ENCODE results near the gene TOPBP1.

The TOPBP1 gene

GRCh38 chr3:133607816-133608215, 53.9 kb downstream of the TOPBP1 start:
- Histone ChIP-seq H3K36me3 (ENCODE audit: control insufficient read depth, insufficient read depth, low read length) (peaks cover 78% of the 10 kb centered on the region), H3K27ac (ENCODE audit: low read depth, low read length, severe bottlenecking) (no peak overlapping the region), H3K4me1 (ENCODE audit: control insufficient read depth, insufficient read depth, low read length, poor library complexity, severe bottlenecking) (no peaks in the 10 kb centered on the region), H3K4me3 (ENCODE audit: extremely low read depth, insufficient read depth, low read length, poor library complexity, severe bottlenecking) (no peak overlapping the region), H3K9me3 (ENCODE audit: control insufficient read depth, low read length) (no peaks in the 10 kb centered on the region)
- 100% methylated on average over 1 of the region's 1 CpG for WGBS, 2 experiments (ENCODE audit: insufficient coverage in 2 of 2)

- Histone ChIP-seq H3K4me1 (ENCODE audit: control insufficient read depth, insufficient read depth, low read length, poor library complexity, severe bottlenecking) (no peaks in the 10 kb centered on the region), H3K36me3 (ENCODE audit: control insufficient read depth, insufficient read depth, low read length) (peaks cover 80% of the 10 kb centered on the region), H3K4me3 (ENCODE audit: extremely low read depth, insufficient read depth, low read length, poor library complexity, severe bottlenecking) (no peak overlapping the region), H3K27ac (ENCODE audit: low read depth, low read length, severe bottlenecking) (no peak overlapping the region), H3K9me3 (ENCODE audit: control insufficient read depth, low read length) (no peaks in the 10 kb centered on the region)
- WGBS, 2 experiments (ENCODE audit: insufficient coverage in 2 of 2): 100% methylated on average over 1 of the region's 4 CpGs; no CpG with 5 or more reads in 1 of the 2 experiments
These were observed 54.8 kb downstream of the TOPBP1 start for GRCh38 chr3:133606902-133607301.

- WGBS, 2 experiments (ENCODE audit: insufficient coverage in 2 of 2): no CpG with 5 or more reads among the region's 1 CpG
- H3K36me3 ChIP-seq (ENCODE audit: control insufficient read depth, insufficient read depth, low read length): peaks cover 80% of the 10 kb centered on the region
- H3K4me1 ChIP-seq (ENCODE audit: control insufficient read depth, insufficient read depth, low read length, poor library complexity, severe bottlenecking): no peaks in the 10 kb centered on the region
- H3K27ac ChIP-seq (ENCODE audit: low read depth, low read length, severe bottlenecking): no peak overlapping the region
- H3K4me3 ChIP-seq (ENCODE audit: extremely low read depth, insufficient read depth, low read length, poor library complexity, severe bottlenecking): no peak overlapping the region
- H3K9me3 ChIP-seq (ENCODE audit: control insufficient read depth, low read length): no peaks in the 10 kb centered on the region
These were observed 55.4 kb downstream of the TOPBP1 start for GRCh38 chr3:133606342-133606741.

- H3K27ac ChIP-seq (ENCODE audit: low read depth, low read length, severe bottlenecking): no peak overlapping the region
- no peaks in the 10 kb centered on the region for H3K4me1 ChIP-seq (ENCODE audit: control insufficient read depth, insufficient read depth, low read length, poor library complexity, severe bottlenecking)
- peaks cover 31% of the 10 kb centered on the region for H3K36me3 ChIP-seq (ENCODE audit: control insufficient read depth, insufficient read depth, low read length)
- no peak overlapping the region for H3K4me3 ChIP-seq (ENCODE audit: extremely low read depth, insufficient read depth, low read length, poor library complexity, severe bottlenecking)
- WGBS, 2 experiments (ENCODE audit: insufficient coverage in 2 of 2): no CpG with 5 or more reads among the region's 1 CpG
- H3K9me3 ChIP-seq (ENCODE audit: control insufficient read depth, low read length): no peaks in the 10 kb centered on the region
These were observed 61.1 kb downstream of the TOPBP1 start for GRCh38 chr3:133600572-133601081.

GRCh38 chr3:133599280-133599679, 62.5 kb downstream of the TOPBP1 start:
- Histone ChIP-seq H3K36me3 (ENCODE audit: control insufficient read depth, insufficient read depth, low read length) (peaks cover 21% of the 10 kb centered on the region), H3K9me3 (ENCODE audit: control insufficient read depth, low read length) (no peaks in the 10 kb centered on the region), H3K4me1 (ENCODE audit: control insufficient read depth, insufficient read depth, low read length, poor library complexity, severe bottlenecking) (no peaks in the 10 kb centered on the region), H3K27ac (ENCODE audit: low read depth, low read length, severe bottlenecking) (no peak overlapping the region), H3K4me3 (ENCODE audit: extremely low read depth, insufficient read depth, low read length, poor library complexity, severe bottlenecking) (no peak overlapping the region)
- WGBS, 2 experiments (ENCODE audit: insufficient coverage in 2 of 2): 100% methylated on average over 1 of the region's 2 CpGs; no CpG with 5 or more reads in 1 of the 2 experiments

GRCh38 chr3:133598405-133598804, 63.3 kb downstream of the TOPBP1 start:
- no peak overlapping the region for H3K4me3 ChIP-seq (ENCODE audit: extremely low read depth, insufficient read depth, low read length, poor library complexity, severe bottlenecking)
- H3K27ac ChIP-seq (ENCODE audit: low read depth, low read length, severe bottlenecking): no peak overlapping the region
- H3K4me1 ChIP-seq (ENCODE audit: control insufficient read depth, insufficient read depth, low read length, poor library complexity, severe bottlenecking): no peaks in the 10 kb centered on the region
- H3K36me3 ChIP-seq (ENCODE audit: control insufficient read depth, insufficient read depth, low read length): peaks cover 17% of the 10 kb centered on the region
- no peaks in the 10 kb centered on the region for H3K9me3 ChIP-seq (ENCODE audit: control insufficient read depth, low read length)
- no CpG with 5 or more reads among the region's 3 CpGs for WGBS, 2 experiments (ENCODE audit: insufficient coverage in 2 of 2)

- no peaks in the 10 kb centered on the region for H3K9me3 ChIP-seq (ENCODE audit: control insufficient read depth, low read length)
- H3K4me3 ChIP-seq (ENCODE audit: extremely low read depth, insufficient read depth, low read length, poor library complexity, severe bottlenecking): no peak overlapping the region
- H3K36me3 ChIP-seq (ENCODE audit: control insufficient read depth, insufficient read depth, low read length): no peaks in the 10 kb centered on the region
- no peak overlapping the region for H3K27ac ChIP-seq (ENCODE audit: low read depth, low read length, severe bottlenecking)
- 78 to 100% methylated on average over 1 of the region's 1 CpG for WGBS, 2 experiments (ENCODE audit: insufficient coverage in 2 of 2)
- H3K4me1 ChIP-seq (ENCODE audit: control insufficient read depth, insufficient read depth, low read length, poor library complexity, severe bottlenecking): peaks cover 8% of the 10 kb centered on the region
These were observed 66.4 kb downstream of the TOPBP1 start for GRCh38 chr3:133595341-133595740.

GRCh38 chr3:133593243-133593642, 68.5 kb downstream of the TOPBP1 start:
- Histone ChIP-seq H3K27ac (ENCODE audit: low read depth, low read length, severe bottlenecking) (no peak overlapping the region), H3K36me3 (ENCODE audit: control insufficient read depth, insufficient read depth, low read length) (peaks cover 19% of the 10 kb centered on the region), H3K9me3 (ENCODE audit: control insufficient read depth, low read length) (no peaks in the 10 kb centered on the region), H3K4me1 (ENCODE audit: control insufficient read depth, insufficient read depth, low read length, poor library complexity, severe bottlenecking) (peaks cover 8% of the 10 kb centered on the region), H3K4me3 (ENCODE audit: extremely low read depth, insufficient read depth, low read length, poor library complexity, severe bottlenecking) (no peak overlapping the region)
- 84 to 100% methylated on average over 2 of the region's 2 CpGs for WGBS, 2 experiments (ENCODE audit: insufficient coverage in 2 of 2)

GRCh38 chr3:133592843-133593242, 68.9 kb downstream of the TOPBP1 start:
- Histone ChIP-seq H3K4me1 (ENCODE audit: control insufficient read depth, insufficient read depth, low read length, poor library complexity, severe bottlenecking) (peaks cover 8% of the 10 kb centered on the region), H3K36me3 (ENCODE audit: control insufficient read depth, insufficient read depth, low read length) (peaks cover 23% of the 10 kb centered on the region), H3K9me3 (ENCODE audit: control insufficient read depth, low read length) (no peaks in the 10 kb centered on the region), H3K27ac (ENCODE audit: low read depth, low read length, severe bottlenecking) (no peak overlapping the region), H3K4me3 (ENCODE audit: extremely low read depth, insufficient read depth, low read length, poor library complexity, severe bottlenecking) (no peak overlapping the region)
- WGBS, 2 experiments (ENCODE audit: insufficient coverage in 2 of 2): 100% methylated on average over 1 of the region's 5 CpGs; no CpG with 5 or more reads in 1 of the 2 experiments

GRCh38 chr3:133591271-133591742, 70.4 kb downstream of the TOPBP1 start:
- H3K27ac ChIP-seq (ENCODE audit: low read depth, low read length, severe bottlenecking): peak overlapping the region; percentile 81
- no peaks in the 10 kb centered on the region for H3K9me3 ChIP-seq (ENCODE audit: control insufficient read depth, low read length)
- H3K4me1 ChIP-seq (ENCODE audit: control insufficient read depth, insufficient read depth, low read length, poor library complexity, severe bottlenecking): peaks cover 8% of the 10 kb centered on the region
- H3K36me3 ChIP-seq (ENCODE audit: control insufficient read depth, insufficient read depth, low read length): peaks cover 37% of the 10 kb centered on the region
- 82 to 100% methylated on average over 1 to 2 of the region's 3 CpGs for WGBS, 2 experiments (ENCODE audit: insufficient coverage in 2 of 2)
- H3K4me3 ChIP-seq (ENCODE audit: extremely low read depth, insufficient read depth, low read length, poor library complexity, severe bottlenecking): no peak overlapping the region

GRCh38 chr3:133589503-133589902, 72.2 kb downstream of the TOPBP1 start:
- WGBS, 2 experiments (ENCODE audit: insufficient coverage in 2 of 2): 97 to 100% methylated on average over 7 to 8 of the region's 8 CpGs
- H3K4me1 ChIP-seq (ENCODE audit: control insufficient read depth, insufficient read depth, low read length, poor library complexity, severe bottlenecking): peaks cover 8% of the 10 kb centered on the region
- H3K4me3 ChIP-seq (ENCODE audit: extremely low read depth, insufficient read depth, low read length, poor library complexity, severe bottlenecking): no peak overlapping the region
- H3K27ac ChIP-seq (ENCODE audit: low read depth, low read length, severe bottlenecking): no peak overlapping the region
- H3K36me3 ChIP-seq (ENCODE audit: control insufficient read depth, insufficient read depth, low read length): peaks cover 54% of the 10 kb centered on the region
- H3K9me3 ChIP-seq (ENCODE audit: control insufficient read depth, low read length): no peaks in the 10 kb centered on the region
